ENCODE results near the gene ZNF607.

- no peak for TF ChIP-seq CTCF (optimal IDR thresholded peaks at IDR 0.05 in 1 of 3, IDR thresholded peaks at IDR 0.05 in 1 of 3, conservative IDR thresholded peaks at IDR 0.05 in 1 of 3; ENCODE audit: extremely low read depth in 1 of 3, insufficient read depth in 2 of 3, low read length in 3 of 3)
- no peak for TF ChIP-seq EZH2 (IDR thresholded peaks at IDR 0.05; ENCODE audit: low read length)
Observed at GRCh38 chr19:37718304-37718703, 1.3 kb downstream of the ZNF607 start.

Measured in keratinocyte (primary cell).